PC-3 (cell line): Measurements from ENCODE around the gene DENND5B. TPM values are rescaled to one million over a fixed set of nuclear protein-coding genes. Genes with fewer than 3 reads are reported as not detected.

Experiments
- ATAC-seq: fragments of 200-7000 bp; cut with Tn5 transposase; 2 replicates; pipeline ENCODE4 v1.9.1; 2020; ENCODE audit warnings: mild to moderate bottlenecking, moderate library complexity
- BruUV-seq: library from RNA; stranded (reverse); fragments of 400-500 nt; replicated peaks from 2 replicates; lab custom pipeline; 2021; lab: Mats Ljungman, UMichigan
- CTCF ChIA-PET: fragments of 300-600 bp; sonication (Branson Sonifier 250); formaldehyde crosslinking; loops from one replicate; lab custom pipeline; 2022; ENCODE audit warnings: antibody characterized with exemption; lab: Charles Lee
- POLR2A ChIA-PET: fragments of 300-600 bp; sonication (Branson Sonifier 250); formaldehyde crosslinking; loops from one replicate; lab custom pipeline; 2022; ENCODE audit warnings: antibody characterized with exemption; ENCODE audit not compliant: unreplicated experiment; lab: Charles Lee
- DNase-seq: peaks from one replicate; pipeline ENCODE4 v3.0.0-alpha.2; 2015
- H2AFZ ChIP-seq: fragments of 300-600 bp; sonication (generic); 2 replicates; pipeline ENCODE4 v1.6.0; 2016; ENCODE audit warnings: antibody characterized with exemption, low read length
- H3F3A ChIP-seq: fragments of 300-600 bp; sonication (generic); one replicate; pipeline ENCODE4 v1.6.0; 2017; ENCODE audit warnings: antibody characterized with exemption, low read length, control low read depth, mild to moderate bottlenecking; ENCODE audit not compliant: unreplicated experiment
- H3K27ac ChIP-seq: fragments of 300-600 bp; sonication (generic); 2 replicates; pipeline ENCODE4 v1.5.1; 2016; ENCODE audit warnings: mild to moderate bottlenecking, low read length
- H3K27me3 ChIP-seq: fragments of 300-600 bp; sonication (generic); 2 replicates; pipeline ENCODE4 v1.6.1; 2016; ENCODE audit warnings: low read length, mixed read lengths
- H3K36me3 ChIP-seq: fragments of 300-600 bp; sonication (generic); 2 replicates; pipeline ENCODE4 v1.6.1; 2016; ENCODE audit warnings: low read depth, mixed run types, low read length, mixed read lengths
- H3K4me1 ChIP-seq: fragments of 300-600 bp; sonication (generic); 2 replicates; pipeline ENCODE4 v1.5.1; 2016; ENCODE audit warnings: low read length; ENCODE audit not compliant: insufficient read depth
- H3K4me2 ChIP-seq: fragments of 300-600 bp; sonication (generic); 2 replicates; pipeline ENCODE4 v1.6.0; 2016; ENCODE audit warnings: low read length
- H3K4me3 ChIP-seq: fragments of 300-600 bp; sonication (generic); 2 replicates; pipeline ENCODE4 v1.5.1; 2016; ENCODE audit warnings: mild to moderate bottlenecking, low read length, mixed read lengths
- H3K79me2 ChIP-seq: fragments of 300-600 bp; sonication (generic); 2 replicates; pipeline ENCODE4 v1.6.1; 2017; ENCODE audit warnings: low read length, mixed read lengths
- H3K9ac ChIP-seq: fragments of 300-600 bp; sonication (generic); 2 replicates; pipeline ENCODE4 v1.6.0; 2016; ENCODE audit warnings: mild to moderate bottlenecking, low read length
- H3K9me2 ChIP-seq: fragments of 300-600 bp; sonication (generic); replicated peaks from 2 replicates; pipeline ENCODE4 v1.6.1; 2016; ENCODE audit warnings: mixed run types, low read length, mixed read lengths
- H3K9me3 ChIP-seq: fragments of 300-600 bp; sonication (generic); 2 replicates; pipeline ENCODE4 v1.6.1; 2016; ENCODE audit warnings: low read length, mixed read lengths
- H4K20me1 ChIP-seq: fragments of 300-600 bp; sonication (generic); 2 replicates; pipeline ENCODE4 v1.6.1; 2016; ENCODE audit warnings: low read length, mixed read lengths
- EZH2 ChIP-seq: fragments of 300-600 bp; sonication (generic); IDR thresholded peaks from one replicate; pipeline ENCODE4 v1.6.1; 2017; ENCODE audit warnings: antibody characterized with exemption, mild to moderate bottlenecking, low read length; ENCODE audit not compliant: unreplicated experiment
- EZH2phosphoT487 ChIP-seq: fragments of 300-600 bp; sonication (generic); IDR thresholded peaks from 2 replicates; pipeline ENCODE4 v1.6.1; 2018; ENCODE audit warnings: mild to moderate bottlenecking, antibody characterized with exemption, low read length, borderline replicate concordance
- intact Hi-C: fragments of 100-400 bp; cut with micrococcal nuclease; formaldehyde crosslinking; loops from 2 replicates; pipeline ENCODE4 v1.9.0; 2023
- total RNA-seq: library from RNA; depleted of rRNA; stranded (reverse); fragments of >200 nt; gene quantifications from 2 replicates; pipeline ENCODE4 v1.2.3, GENCODE V29; 2014
- TF ChIP-seq, protein P1 (sequence below): fragments of 300-600 bp; sonication (generic); conservative IDR thresholded peaks from 2 replicates; pipeline ENCODE4 v1.5.1; 2017; ENCODE audit warnings: antibody characterized with exemption, low read depth, mild to moderate bottlenecking, low read length

The DENND5B gene
- total RNA-seq, 1 experiment from 2014 or later, result 4.2 TPM

- CTCF ChIA-PET, result no interaction called here
- intact Hi-C loops, result loop anchor here (10.0 kb wide), 1 partner anchor 91 kb away; no protein-coding TSS in a partner anchor
These were observed 167.5 kb downstream of the DENND5B start for GRCh38 chr12:31423405-31423804.

GRCh38 chr12:31412292-31412801 is 178.6 kb downstream of the DENND5B start:
- Histone ChIP-seq H3F3A (no peaks in the 10 kb centered on the region), H3K4me3 (no peak overlapping the region), H3K36me3 (no peaks in the 10 kb centered on the region), H3K9ac (no peak overlapping the region), H4K20me1 (no peaks in the 10 kb centered on the region), H3K4me2 (no peak overlapping the region), H3K27ac (no peak overlapping the region), H3K27me3 (no peaks in the 10 kb centered on the region), H3K4me1 (no peaks in the 10 kb centered on the region), H3K9me2 (no peaks in the 10 kb centered on the region), H3K9me3 (no peaks in the 10 kb centered on the region), H2AFZ (no peak overlapping the region), H3K79me2 (no peaks in the 10 kb centered on the region)
- intact Hi-C loops, result no loop called here
- ATAC-seq (no peak), DNase-seq (no peak)
- TF ChIP-seq, protein P1, sequence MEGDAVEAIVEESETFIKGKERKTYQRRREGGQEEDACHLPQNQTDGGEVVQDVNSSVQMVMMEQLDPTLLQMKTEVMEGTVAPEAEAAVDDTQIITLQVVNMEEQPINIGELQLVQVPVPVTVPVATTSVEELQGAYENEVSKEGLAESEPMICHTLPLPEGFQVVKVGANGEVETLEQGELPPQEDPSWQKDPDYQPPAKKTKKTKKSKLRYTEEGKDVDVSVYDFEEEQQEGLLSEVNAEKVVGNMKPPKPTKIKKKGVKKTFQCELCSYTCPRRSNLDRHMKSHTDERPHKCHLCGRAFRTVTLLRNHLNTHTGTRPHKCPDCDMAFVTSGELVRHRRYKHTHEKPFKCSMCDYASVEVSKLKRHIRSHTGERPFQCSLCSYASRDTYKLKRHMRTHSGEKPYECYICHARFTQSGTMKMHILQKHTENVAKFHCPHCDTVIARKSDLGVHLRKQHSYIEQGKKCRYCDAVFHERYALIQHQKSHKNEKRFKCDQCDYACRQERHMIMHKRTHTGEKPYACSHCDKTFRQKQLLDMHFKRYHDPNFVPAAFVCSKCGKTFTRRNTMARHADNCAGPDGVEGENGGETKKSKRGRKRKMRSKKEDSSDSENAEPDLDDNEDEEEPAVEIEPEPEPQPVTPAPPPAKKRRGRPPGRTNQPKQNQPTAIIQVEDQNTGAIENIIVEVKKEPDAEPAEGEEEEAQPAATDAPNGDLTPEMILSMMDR, result no peak
- TF ChIP-seq EZH2, result no peak
- no peak for TF ChIP-seq EZH2phosphoT487
- BruUV-seq, result no TSS peak
- ChIA-PET POLR2A (no interaction called here), CTCF (no interaction called here)

More at GRCh38 chr12:31423405-31423804, 167.5 kb downstream of the DENND5B start:
- Histone ChIP-seq H3K27me3 (no peaks in the 10 kb centered on the region), H3F3A (no peaks in the 10 kb centered on the region), H3K9me3 (no peaks in the 10 kb centered on the region), H3K36me3 (no peaks in the 10 kb centered on the region), H3K9ac (no peak overlapping the region), H3K4me1 (no peaks in the 10 kb centered on the region), H2AFZ (no peak overlapping the region), H3K4me2 (no peak overlapping the region), H4K20me1 (no peaks in the 10 kb centered on the region), H3K27ac (no peak overlapping the region), H3K79me2 (no peaks in the 10 kb centered on the region), H3K4me3 (no peak overlapping the region), H3K9me2 (no peaks in the 10 kb centered on the region)
- POLR2A ChIA-PET, result no interaction called here
- BruUV-seq, result no TSS peak
- DNase-seq, result no peak
- no peak for TF ChIP-seq EZH2
- no peak for TF ChIP-seq EZH2phosphoT487
- TF ChIP-seq, protein P1, result no peak
- ATAC-seq, result no peak

- H3K79me2 ChIP-seq, result no peaks in the 10 kb centered on the region
- no peak overlapping the region for H3K4me3 ChIP-seq
- ChIA-PET CTCF (no interaction called here), POLR2A (no interaction called here)
- H3K27ac ChIP-seq, result no peak overlapping the region
- TF ChIP-seq, protein P1, result no peak
- TF ChIP-seq EZH2phosphoT487, result no peak
- no peak for TF ChIP-seq EZH2
- DNase-seq (no peak), ATAC-seq (no peak)
- H3K4me1 ChIP-seq, result no peaks in the 10 kb centered on the region
- intact Hi-C loops, result no loop called here
- no peaks in the 10 kb centered on the region for H3F3A ChIP-seq
- H4K20me1 ChIP-seq, result no peaks in the 10 kb centered on the region
- BruUV-seq, result no TSS peak
- H3K36me3 ChIP-seq, result no peaks in the 10 kb centered on the region
- H3K9me2 ChIP-seq, result no peaks in the 10 kb centered on the region
- H3K9me3 ChIP-seq, result no peaks in the 10 kb centered on the region
- no peaks in the 10 kb centered on the region for H3K27me3 ChIP-seq
- no peak overlapping the region for H3K4me2 ChIP-seq
- no peak overlapping the region for H2AFZ ChIP-seq
- no peak overlapping the region for H3K9ac ChIP-seq
These were observed 182.2 kb downstream of the DENND5B start for GRCh38 chr12:31408763-31409162.
